ENCODE results near the gene GADL1. TPM values are rescaled to one million over a fixed set of nuclear protein-coding genes. Genes with fewer than 3 reads are reported as not detected.
A peak's percentile ranks its signal among the peaks of the same experiment; 100 is the strongest.

GADL1 gene
- polyA plus RNA-seq, 2 of the 4 experiments (the other 2 are of a cell fraction) = not detected

- 18% methylated on average over 5 of the region's 5 CpGs for WGBS (ENCODE audit: missing lambda C conversion rate)
- POLR2A ChIA-PET = interaction anchor here (0.6 kb wide), 1 partner anchor 599 kb away, joined by 3 read pairs; the partner anchor contains the start of gene STT3B
- TF ChIP-seq NFE2L2 (conservative IDR thresholded peaks at IDR 0.05; ENCODE audit: low read length) (no peak), KDM5A (IDR thresholded peaks at IDR 0.05) (no peak), JUNB (IDR thresholded peaks at IDR 0.05) (no peak), FOXS1 (CRISPR knock-in tag; IDR thresholded peaks at IDR 0.05) (no peak), MAZ (IDR thresholded peaks at IDR 0.05; ENCODE audit: borderline replicate concordance, low read depth, low read length) (no peak), MAFK (IDR thresholded peaks at IDR 0.05; ENCODE audit: partially characterized antibody) (peak; percentile 88), NPAS2 (CRISPR knock-in tag; IDR thresholded peaks at IDR 0.05; ENCODE audit: borderline replicate concordance) (no peak), EP300 (IDR thresholded peaks at IDR 0.05) (no peak), HEYL (CRISPR knock-in tag; IDR thresholded peaks at IDR 0.05) (no peak)
- H3K4me3 ChIP-seq = no peak overlapping the region
- FAIRE-seq (no peak), DNase-seq (ENCODE audit: low read depth in 1 of 2, low spot score in 1 of 2) (no peak), ATAC-seq (peak; percentile 34 to 39; a peak in 4 of 6 replicates)
- no peaks in the 10 kb centered on the region for H3K9me3 ChIP-seq
- no peaks in the 10 kb centered on the region for H3K4me1 ChIP-seq
- H3K4me2 ChIP-seq = peak overlapping the region; percentile 40
- H3K27ac ChIP-seq = no peak overlapping the region
- CTCF ChIA-PET = interaction anchor here (0.7 to 2.4 kb wide), 13 partner anchors 10 to 700 kb away, joined by 3 to 8 read pairs (median 3); no protein-coding TSS in a partner anchor
Measured at GRCh38 chr3:30933478-30934207, 39.2 kb upstream of the GADL1 start.

- 32% methylated on average over 2 of the region's 2 CpGs for WGBS (ENCODE audit: missing lambda C conversion rate)
- TF ChIP-seq CTCF (IDR thresholded peaks at IDR 0.05) (no peak), TFCP2L1 (CRISPR knock-in tag; IDR thresholded peaks at IDR 0.05) (no peak), BCL3 (IDR thresholded peaks at IDR 0.05) (no peak), CBX8 (IDR thresholded peaks at IDR 0.05) (no peak), RCOR1 (IDR thresholded peaks at IDR 0.05; ENCODE audit: low read depth, low read length) (no peak), EHMT2 (IDR thresholded peaks at IDR 0.05; ENCODE audit: low read depth) (no peak), JUN (IDR thresholded peaks at IDR 0.05) (no peak), HMGXB4 (CRISPR knock-in tag; IDR thresholded peaks at IDR 0.05; ENCODE audit: borderline replicate concordance) (no peak), MAX (IDR thresholded peaks at IDR 0.05) (no peak), ZFP36 (IDR thresholded peaks at IDR 0.05; ENCODE audit: borderline replicate concordance, partially characterized antibody) (no peak)
- ATAC-seq = no peak
- Histone ChIP-seq H3K4me3 (no peak overlapping the region), H3K9me3 (no peaks in the 10 kb centered on the region), H3K4me2 (no peak overlapping the region), H3K27ac (no peak overlapping the region), H3K4me1 (no peaks in the 10 kb centered on the region)
- no peak for FAIRE-seq
- POLR2A ChIA-PET = no interaction called here
- CTCF ChIA-PET = interaction anchor here (1.3 to 2.4 kb wide), 2 partner anchors 9 to 16 kb away, joined by 3 to 5 read pairs; no protein-coding TSS in a partner anchor
- no peak for DNase-seq (ENCODE audit: low read depth in 1 of 2, low spot score in 1 of 2)
Measured at GRCh38 chr3:30932513-30933098, 38.1 kb upstream of the GADL1 start.

All from A549 (cell line).